DND-41 (cell line): ENCODE results near the gene CACNB1.

Experiments
- EZH2 ChIP-seq: IDR thresholded peaks from 3 replicates; pipeline ENCODE4 v1.6.1; 2012; ENCODE audit warnings: borderline replicate concordance, low read depth, mild to moderate bottlenecking, moderate library complexity, low read length, inconsistent platforms; ENCODE audit not compliant: severe bottlenecking
- TF ChIP-seq, protein P1 (sequence below): IDR thresholded peaks from 2 replicates; pipeline ENCODE4 v1.5.1; 2012; ENCODE audit warnings: borderline replicate concordance, low read length, moderate library complexity, mild to moderate bottlenecking; ENCODE audit not compliant: poor library complexity, severe bottlenecking; ENCODE audit errors: extremely low read depth

- TF ChIP-seq, protein P1, sequence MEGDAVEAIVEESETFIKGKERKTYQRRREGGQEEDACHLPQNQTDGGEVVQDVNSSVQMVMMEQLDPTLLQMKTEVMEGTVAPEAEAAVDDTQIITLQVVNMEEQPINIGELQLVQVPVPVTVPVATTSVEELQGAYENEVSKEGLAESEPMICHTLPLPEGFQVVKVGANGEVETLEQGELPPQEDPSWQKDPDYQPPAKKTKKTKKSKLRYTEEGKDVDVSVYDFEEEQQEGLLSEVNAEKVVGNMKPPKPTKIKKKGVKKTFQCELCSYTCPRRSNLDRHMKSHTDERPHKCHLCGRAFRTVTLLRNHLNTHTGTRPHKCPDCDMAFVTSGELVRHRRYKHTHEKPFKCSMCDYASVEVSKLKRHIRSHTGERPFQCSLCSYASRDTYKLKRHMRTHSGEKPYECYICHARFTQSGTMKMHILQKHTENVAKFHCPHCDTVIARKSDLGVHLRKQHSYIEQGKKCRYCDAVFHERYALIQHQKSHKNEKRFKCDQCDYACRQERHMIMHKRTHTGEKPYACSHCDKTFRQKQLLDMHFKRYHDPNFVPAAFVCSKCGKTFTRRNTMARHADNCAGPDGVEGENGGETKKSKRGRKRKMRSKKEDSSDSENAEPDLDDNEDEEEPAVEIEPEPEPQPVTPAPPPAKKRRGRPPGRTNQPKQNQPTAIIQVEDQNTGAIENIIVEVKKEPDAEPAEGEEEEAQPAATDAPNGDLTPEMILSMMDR: no peak
- TF ChIP-seq EZH2: no peak
Measured at GRCh38 chr17:39246274-39246673, 48.8 kb upstream of the CACNB1 start.
